ENCODE measurements around the gene MZT1. TPM values are rescaled to one million over a fixed set of nuclear protein-coding genes. Genes with fewer than 3 reads are reported as not detected.

MZT1 gene
- total RNA-seq, 1 donor from 2014 or later = 21.2 TPM

DNA sequence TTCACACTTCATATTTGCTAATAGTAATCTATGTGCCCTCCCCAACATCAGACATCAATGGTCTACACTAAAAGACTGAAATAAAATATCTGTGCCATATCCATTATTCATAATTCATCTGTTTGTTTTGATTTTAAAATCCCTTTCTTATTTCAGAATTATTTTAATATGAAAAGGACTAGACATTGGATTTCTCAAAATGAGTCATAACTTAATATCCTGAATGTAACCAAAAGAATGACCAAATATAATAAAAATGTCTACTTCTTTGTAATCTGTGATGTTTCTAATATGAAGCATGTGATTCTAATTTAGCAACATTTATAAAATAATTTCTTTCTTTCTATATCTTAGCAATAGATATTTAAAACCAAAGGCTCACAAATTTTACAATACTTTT, 64.9 kb downstream of the MZT1 start:
- H3K27ac Mint-ChIP-seq = no peak overlapping the region
- H3K36me3 Mint-ChIP-seq (ENCODE audit: low read depth) = no peaks in the 10 kb centered on the region
- no peak overlapping the region for H3K4me3 Mint-ChIP-seq
- no peaks in the 10 kb centered on the region for H3K9me3 Mint-ChIP-seq
- DNase-seq (ENCODE audit: low spot score) = no peak
- intact Hi-C loops (cut with micrococcal nuclease) = no loop called here
- H3K4me1 Mint-ChIP-seq (ENCODE audit: low read depth) = no peaks in the 10 kb centered on the region
- peaks cover 11% of the 10 kb centered on the region for H3K27me3 Mint-ChIP-seq (ENCODE audit: insufficient read depth)

Other genes starting within 250 kb of the MZT1 start
- gene BORA, start 294 bp upstream of the MZT1 start, total RNA-seq = 14.6 and 19.4 TPM in 2 replicates
- 49.9 and 55.4 TPM in 2 replicates for gene DIS3, start 54.3 kb upstream of the MZT1 start, total RNA-seq
- gene PIBF1, start 54.5 kb upstream of the MZT1 start, total RNA-seq = 20.9 and 21.2 TPM in 2 replicates